Ishikawa (cell line): ENCODE results near the gene WNT7B.

Source experiments
- CEBPB ChIP-seq: IDR thresholded peaks from 2 replicates; pipeline ENCODE4 v1.6.1; 2012
- EGR1 ChIP-seq: IDR thresholded peaks from 2 replicates; pipeline ENCODE4 v1.6.1; 2012
- EP300 ChIP-seq: IDR thresholded peaks from 2 replicates; pipeline ENCODE4 v1.6.1; 2012; ENCODE audit warnings: borderline replicate concordance
- FOXM1 ChIP-seq: IDR thresholded peaks from 2 replicates; pipeline ENCODE4 v1.6.1; 2012; ENCODE audit warnings: low read depth, borderline replicate concordance
- NFIC ChIP-seq: IDR thresholded peaks from 2 replicates; pipeline ENCODE4 v1.6.1; 2012
- RAD21 ChIP-seq: IDR thresholded peaks from 2 replicates; pipeline ENCODE4 v1.6.1; 2012; ENCODE audit warnings: low read depth
- TAF1 ChIP-seq: IDR thresholded peaks from 2 replicates; pipeline ENCODE4 v1.6.1; 2012; ENCODE audit warnings: low read depth, mild to moderate bottlenecking
- TCF12 ChIP-seq: IDR thresholded peaks from 2 replicates; pipeline ENCODE4 v1.6.1; 2012; ENCODE audit warnings: low read depth
- TEAD4 ChIP-seq: IDR thresholded peaks from 2 replicates; pipeline ENCODE4 v1.6.1; 2012
- ZBTB7A ChIP-seq: IDR thresholded peaks from 2 replicates; pipeline ENCODE4 v1.6.1; 2012; ENCODE audit warnings: low read depth
- TF ChIP-seq, protein P1 (sequence below): IDR thresholded peaks from 2 replicates; pipeline ENCODE4 v1.6.1; 2012
- TF ChIP-seq, protein P2 (sequence below): IDR thresholded peaks from 2 replicates; pipeline ENCODE4 v1.6.1; 2012; ENCODE audit warnings: low read depth, mild to moderate bottlenecking
- TF ChIP-seq, protein P3 (sequence below): IDR thresholded peaks from 2 replicates; pipeline ENCODE4 v1.6.1; 2012

DNA sequence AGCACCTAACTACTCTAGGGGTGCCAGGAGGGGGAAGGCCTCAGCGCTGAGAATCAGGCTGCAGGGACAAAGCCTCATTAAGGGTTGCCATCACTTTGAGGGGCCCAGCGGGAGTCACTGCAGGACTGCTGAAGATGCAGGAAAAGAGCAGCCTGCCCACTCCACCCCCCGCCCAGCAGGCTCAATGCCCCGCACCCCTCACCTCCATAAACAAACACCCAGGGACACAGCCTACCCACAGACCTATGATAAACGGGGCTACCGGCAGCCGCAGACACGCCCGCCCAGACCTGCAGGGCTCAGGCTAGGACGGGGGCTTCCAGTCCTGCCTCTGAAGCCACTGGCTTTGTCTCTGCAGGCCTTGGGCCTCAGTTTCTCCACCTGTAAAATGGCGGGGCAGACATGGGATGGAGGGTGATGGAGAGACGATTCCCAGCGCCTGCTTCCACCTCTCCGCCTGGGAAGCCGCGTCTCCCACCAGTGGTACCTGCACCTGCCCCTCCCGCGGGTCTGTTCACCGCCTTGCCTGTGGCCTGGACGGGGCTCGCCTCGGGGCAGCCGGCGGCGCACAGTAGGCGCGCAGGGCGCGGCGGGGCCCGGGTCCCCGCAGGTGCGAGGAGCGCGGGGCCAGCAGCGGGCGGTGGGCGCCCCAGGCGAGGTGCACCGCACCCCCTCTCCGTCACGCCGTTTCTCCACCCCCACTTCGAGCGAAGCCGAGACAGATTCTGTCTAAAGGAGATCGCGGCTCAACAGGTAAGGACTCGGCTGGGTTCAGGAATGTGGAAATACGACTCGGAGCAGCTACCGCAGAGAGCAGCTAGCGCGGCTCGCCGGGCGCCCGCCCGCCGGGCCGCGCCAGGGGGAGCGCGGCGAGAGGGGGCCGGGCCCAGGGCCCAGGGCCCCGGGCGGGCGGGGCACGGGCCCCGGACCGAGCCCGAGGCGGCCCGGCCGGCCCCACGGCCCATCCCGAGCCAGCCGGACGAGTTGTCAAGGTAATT is 1.5 kb downstream of the WNT7B start:
- TF ChIP-seq, protein P1, sequence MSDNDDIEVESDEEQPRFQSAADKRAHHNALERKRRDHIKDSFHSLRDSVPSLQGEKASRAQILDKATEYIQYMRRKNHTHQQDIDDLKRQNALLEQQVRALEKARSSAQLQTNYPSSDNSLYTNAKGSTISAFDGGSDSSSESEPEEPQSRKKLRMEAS, result peak; percentile 8; the same call in 1 of the 2 replicates
- no peak for TF ChIP-seq EGR1
- TF ChIP-seq TAF1, result 0 out of 2 replicates have a peak, but pooled peaks have one; percentile 16
- TF ChIP-seq, protein P2, sequence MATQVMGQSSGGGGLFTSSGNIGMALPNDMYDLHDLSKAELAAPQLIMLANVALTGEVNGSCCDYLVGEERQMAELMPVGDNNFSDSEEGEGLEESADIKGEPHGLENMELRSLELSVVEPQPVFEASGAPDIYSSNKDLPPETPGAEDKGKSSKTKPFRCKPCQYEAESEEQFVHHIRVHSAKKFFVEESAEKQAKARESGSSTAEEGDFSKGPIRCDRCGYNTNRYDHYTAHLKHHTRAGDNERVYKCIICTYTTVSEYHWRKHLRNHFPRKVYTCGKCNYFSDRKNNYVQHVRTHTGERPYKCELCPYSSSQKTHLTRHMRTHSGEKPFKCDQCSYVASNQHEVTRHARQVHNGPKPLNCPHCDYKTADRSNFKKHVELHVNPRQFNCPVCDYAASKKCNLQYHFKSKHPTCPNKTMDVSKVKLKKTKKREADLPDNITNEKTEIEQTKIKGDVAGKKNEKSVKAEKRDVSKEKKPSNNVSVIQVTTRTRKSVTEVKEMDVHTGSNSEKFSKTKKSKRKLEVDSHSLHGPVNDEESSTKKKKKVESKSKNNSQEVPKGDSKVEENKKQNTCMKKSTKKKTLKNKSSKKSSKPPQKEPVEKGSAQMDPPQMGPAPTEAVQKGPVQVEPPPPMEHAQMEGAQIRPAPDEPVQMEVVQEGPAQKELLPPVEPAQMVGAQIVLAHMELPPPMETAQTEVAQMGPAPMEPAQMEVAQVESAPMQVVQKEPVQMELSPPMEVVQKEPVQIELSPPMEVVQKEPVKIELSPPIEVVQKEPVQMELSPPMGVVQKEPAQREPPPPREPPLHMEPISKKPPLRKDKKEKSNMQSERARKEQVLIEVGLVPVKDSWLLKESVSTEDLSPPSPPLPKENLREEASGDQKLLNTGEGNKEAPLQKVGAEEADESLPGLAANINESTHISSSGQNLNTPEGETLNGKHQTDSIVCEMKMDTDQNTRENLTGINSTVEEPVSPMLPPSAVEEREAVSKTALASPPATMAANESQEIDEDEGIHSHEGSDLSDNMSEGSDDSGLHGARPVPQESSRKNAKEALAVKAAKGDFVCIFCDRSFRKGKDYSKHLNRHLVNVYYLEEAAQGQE, result no peak
- TF ChIP-seq EP300, result peak; percentile 32; the same call in 1 of the 2 replicates
- peak; percentile 87 for TF ChIP-seq TEAD4
- peak; percentile 49; the same call in 1 of the 2 replicates for TF ChIP-seq ZBTB7A
- peak; percentile 6; the same call in 1 of the 2 replicates for TF ChIP-seq TCF12
- peak; percentile 26; the same call in 1 of the 2 replicates for TF ChIP-seq NFIC
- no peak for TF ChIP-seq FOXM1
- TF ChIP-seq, protein P3, sequence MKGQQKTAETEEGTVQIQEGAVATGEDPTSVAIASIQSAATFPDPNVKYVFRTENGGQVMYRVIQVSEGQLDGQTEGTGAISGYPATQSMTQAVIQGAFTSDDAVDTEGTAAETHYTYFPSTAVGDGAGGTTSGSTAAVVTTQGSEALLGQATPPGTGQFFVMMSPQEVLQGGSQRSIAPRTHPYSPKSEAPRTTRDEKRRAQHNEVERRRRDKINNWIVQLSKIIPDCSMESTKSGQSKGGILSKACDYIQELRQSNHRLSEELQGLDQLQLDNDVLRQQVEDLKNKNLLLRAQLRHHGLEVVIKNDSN, result no peak
- no peak for TF ChIP-seq CEBPB
- no peak for TF ChIP-seq RAD21
